Stomach (tissue), 9 donors: Measurements from ENCODE around the gene DBR1. TPM values are rescaled to one million over a fixed set of nuclear protein-coding genes. Genes with fewer than 3 reads are reported as not detected.

Experiments used
- DNase-seq, 2 donors: peaks; one replicate each; pipeline versions ENCODE4 v3.0.0 to v3.0.0-alpha.2; 2013 to 2019
- H3K27ac ChIP-seq, 5 donors: fragments of 200-600 bp in 4 of 5; sonication (generic) in 4 of 5; one replicate each; pipeline ENCODE4 v1.5.1; 2013 to 2019; ENCODE audit warnings: mild to moderate bottlenecking in 1 of 5, moderate library complexity in 1 of 5
- H3K27me3 ChIP-seq, 3 donors: fragments of 200-600 bp; sonication (generic); one replicate each; pipeline ENCODE4 v1.5.1; 2017 to 2019; ENCODE audit warnings: mixed run types in 1 of 3
- H3K36me3 ChIP-seq, 4 donors: fragments of 200-600 bp; sonication (generic); 1 replicate in 3 of 4; 2 replicates in 1 of 4; pipeline ENCODE4 v1.5.1; 2016 to 2019
- H3K4me1 ChIP-seq, 4 donors: fragments of 200-600 bp; sonication (generic); one replicate each; pipeline ENCODE4 v1.5.1; 2016 to 2019
- H3K4me3 ChIP-seq, 4 donors: fragments of 200-600 bp; sonication (generic) in 3 of 4; one replicate each; pipeline ENCODE4 v1.5.1; 2016 to 2019; ENCODE audit warnings: mild to moderate bottlenecking in 1 of 4
- H3K9me3 ChIP-seq, 4 donors: fragments of 200-600 bp; sonication (generic); one replicate each; pipeline ENCODE4 v1.5.1; 2016 to 2019
- CTCF ChIP-seq, 7 experiments: fragments of 450-650 bp in 4 of 7; fragments of 200-600 bp in 3 of 7; sonication (generic) in 3 of 7; IDR thresholded peaks; one replicate each; pipeline ENCODE4 v1.5.1; 2016 to 2019; ENCODE audit warnings: antibody characterized with exemption in 7 of 7, control low read depth in 2 of 7, mild to moderate bottlenecking in 1 of 7
- EP300 ChIP-seq: sonication (generic); formaldehyde crosslinking; IDR thresholded peaks from one replicate; pipeline ENCODE4 v1.6.1; 2017; ENCODE audit warnings: antibody characterized with exemption
- POLR2A ChIP-seq, 4 donors: fragments of 450-650 bp; IDR thresholded peaks; one replicate each; pipeline ENCODE4 v1.6.1; 2016; ENCODE audit warnings: antibody characterized with exemption in 4 of 4, control low read depth in 2 of 4, mild to moderate bottlenecking in 1 of 4, moderate library complexity in 1 of 4
- POLR2AphosphoS5 ChIP-seq, 3 donors: sonication (generic); formaldehyde crosslinking; IDR thresholded peaks; one replicate each; pipeline ENCODE4 v1.6.1; 2016; ENCODE audit warnings: antibody characterized with exemption in 3 of 3
- WGBS, 5 donors: extraction: QIAGEN DNeasy Blood & Tissue Kit in 3 of 5; methylation state at CpG; one replicate each; pipeline versions ENCODE4 v1.1.5 to v1.1.7; 2013 to 2018; 5-methylcytosine and 5-hydroxymethylcytosine counted together
- intact Hi-C: fragments of 100-400 bp; cut with DNase I; formaldehyde crosslinking; loops from one replicate; pipeline ENCODE4 v1.15.1; 2023; ENCODE audit warnings: low total_unique reads
- polyA plus RNA-seq, 3 donors: library from polyadenylated mRNA; stranded (reverse); fragments of 200-250 nt; gene quantifications; one replicate each; pipeline ENCODE4 v1.2.3, GENCODE V29; 2013
- total RNA-seq, 5 donors: library from RNA; depleted of rRNA; stranded (reverse); fragments of >200 nt; gene quantifications; one replicate each; pipeline versions ENCODE4 v1.1.0 to v1.2.3, GENCODE V29; 2014 to 2016
- donor health status: healthy with polysubstance abuse.
- donor health status: Bipolar disorder and iron deficiency.
- donor health status: healthy.

The DBR1 gene
- total and polyA plus RNA-seq, 8 donors = 4.7 to 50.9 (median 9.8) TPM

DNA sequence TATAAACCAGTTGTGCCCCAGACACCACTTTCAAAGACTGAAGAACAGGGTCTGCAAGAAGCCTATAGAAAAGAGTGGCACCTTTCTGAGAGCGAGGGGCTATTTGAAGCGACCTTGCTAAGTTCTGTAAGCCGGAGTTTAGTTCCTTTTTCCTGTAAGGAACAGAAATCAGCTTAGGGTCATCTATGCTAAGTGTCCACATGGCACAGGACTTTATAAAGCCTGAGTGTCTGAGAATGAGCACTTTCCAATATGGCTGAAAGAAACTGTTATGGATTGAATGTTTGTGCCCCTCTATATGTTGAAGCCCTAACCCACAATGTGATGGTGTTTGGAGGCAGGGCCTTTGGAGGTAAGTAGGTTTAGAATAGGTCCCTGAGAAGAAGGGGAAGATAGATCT, 38.5 kb downstream of the DBR1 start:
- intact Hi-C loops = no loop called here
- no peaks in the 10 kb centered on the region for H3K36me3 ChIP-seq
- H3K4me1 ChIP-seq = peaks cover 12 to 64% (median 19%) of the 10 kb centered on the region in 4 donors
- no peaks in the 10 kb centered on the region for H3K27me3 ChIP-seq
- DNase-seq = no peak
- H3K9me3 ChIP-seq = no peaks in the 10 kb centered on the region
- WGBS, 5 donors = 20 to 48% (median 38%) methylated on average over 3 of the region's 3 CpGs
- peak overlapping the region in 2 of 5 donors; percentile 67 to 74 for H3K27ac ChIP-seq
- TF ChIP-seq EP300 (no peak), POLR2A (IDR thresholded peaks at IDR 0.05) (no peak), POLR2AphosphoS5 (IDR thresholded peaks at IDR 0.05) (no peak), CTCF (IDR thresholded peaks at IDR 0.05) (no peak)
- no peak overlapping the region for H3K4me3 ChIP-seq

DNA sequence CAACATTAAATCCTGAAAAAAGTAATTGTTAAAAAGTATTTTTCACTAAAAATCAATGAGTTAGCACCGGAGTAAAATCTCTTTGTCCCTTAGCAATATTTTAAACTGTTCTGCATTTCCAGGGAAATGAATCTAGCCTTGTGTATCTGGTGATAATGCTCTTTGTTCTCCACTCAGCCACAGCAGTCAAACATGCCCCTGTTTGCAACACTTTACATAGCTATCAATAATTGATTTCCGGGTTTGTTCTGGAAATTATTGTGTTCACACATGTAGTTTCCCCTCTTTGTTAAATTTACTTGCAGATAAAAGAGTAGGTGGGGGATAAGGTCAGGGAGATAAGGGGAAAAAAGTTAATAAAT, 38.9 kb downstream of the DBR1 start:
- DNase-seq = peak in 1 of 2 donors; percentile 49
- TF ChIP-seq POLR2A (IDR thresholded peaks at IDR 0.05) (no peak), POLR2AphosphoS5 (IDR thresholded peaks at IDR 0.05) (peak in 1 of 3 donors; percentile 7), EP300 (no peak), CTCF (IDR thresholded peaks at IDR 0.05) (no peak)
- no peaks in the 10 kb centered on the region for H3K27me3 ChIP-seq
- peaks cover 12 to 64% (median 19%) of the 10 kb centered on the region in 4 donors for H3K4me1 ChIP-seq
- H3K4me3 ChIP-seq = no peak overlapping the region
- H3K27ac ChIP-seq = peak overlapping the region in 2 of 5 donors; percentile 67 to 74
- H3K36me3 ChIP-seq = no peaks in the 10 kb centered on the region
- 19 to 48% (median 40%) methylated on average over 2 of the region's 2 CpGs for WGBS, 5 donors
- H3K9me3 ChIP-seq = no peaks in the 10 kb centered on the region
- intact Hi-C loops = no loop called here

DNA sequence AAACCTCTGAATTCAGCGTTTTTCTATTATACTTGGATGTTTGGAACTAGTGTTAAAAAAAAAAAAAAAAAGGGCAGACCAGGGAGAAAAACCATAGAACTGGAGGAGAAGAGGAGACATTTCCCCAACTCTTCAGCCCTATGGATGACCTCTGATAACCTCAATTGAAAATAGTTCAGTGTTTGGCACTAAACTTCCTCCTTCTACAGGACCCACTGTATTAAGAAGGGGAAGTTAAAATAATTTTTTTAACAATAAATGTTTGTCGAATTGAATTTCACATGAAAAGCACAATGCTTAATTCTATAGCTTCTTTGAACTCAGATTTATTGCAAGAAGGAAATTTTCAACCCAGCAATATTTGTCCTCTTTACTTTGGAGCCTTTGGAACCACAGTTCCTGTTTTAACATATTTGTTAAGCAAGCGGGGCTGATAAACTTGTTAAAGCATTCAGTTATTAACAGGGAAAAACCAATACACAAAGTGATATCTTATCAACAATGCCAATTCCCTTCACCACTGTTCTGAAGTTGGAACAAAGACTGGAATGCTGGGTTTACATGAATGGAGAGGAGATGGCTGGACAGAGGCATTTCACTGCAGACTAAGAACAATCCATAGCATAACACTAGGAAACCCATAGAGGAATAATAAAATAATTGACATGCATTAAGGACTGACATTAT, 39.4 kb downstream of the DBR1 start:
- Histone ChIP-seq H3K27me3 (no peaks in the 10 kb centered on the region), H3K4me1 (peaks cover 12 to 64% (median 19%) of the 10 kb centered on the region in 4 donors), H3K27ac (peak overlapping the region in 2 of 5 donors; percentile 67 to 74), H3K4me3 (no peak overlapping the region), H3K9me3 (no peaks in the 10 kb centered on the region), H3K36me3 (no peaks in the 10 kb centered on the region)
- DNase-seq = peak in 1 of 2 donors; percentile 44
- TF ChIP-seq EP300 = no peak
- peak in 1 of 3 donors; percentile 36 for TF ChIP-seq POLR2AphosphoS5 (IDR thresholded peaks at IDR 0.05)
- intact Hi-C loops = no loop called here
- WGBS, 5 donors = 17 to 38% (median 30%) methylated on average over 3 of the region's 3 CpGs

DNA sequence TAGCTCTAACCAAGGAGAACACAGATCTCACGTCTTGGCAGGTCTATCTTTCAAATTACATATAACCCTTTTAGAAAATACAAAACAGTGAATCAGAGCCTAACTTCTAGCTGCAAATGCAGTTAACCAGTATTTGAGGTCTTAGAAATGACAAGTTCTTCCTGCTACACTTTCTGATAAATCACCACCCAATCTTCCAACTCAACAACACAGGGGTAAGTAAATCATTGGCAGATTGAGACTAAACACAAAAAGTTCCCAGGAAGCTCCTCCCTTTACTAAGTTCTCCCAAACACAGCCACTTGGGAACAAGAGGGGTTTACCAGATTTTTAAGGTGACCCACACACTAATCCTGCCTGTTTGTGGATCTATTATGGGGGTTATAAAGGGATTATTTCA, 42.5 kb downstream of the DBR1 start, which contains the start of gene A4GNT:
Gene A4GNT, minus strand, starts transcription at position 152 of the 400 bp plus-strand sequence. CDS start 1,134 bp downstream, outside the sequence.
- H3K36me3 ChIP-seq = no peaks in the 10 kb centered on the region
- TF ChIP-seq POLR2A (IDR thresholded peaks at IDR 0.05) = no peak
- TF ChIP-seq CTCF (IDR thresholded peaks at IDR 0.05) = no peak
- TF ChIP-seq POLR2AphosphoS5 (IDR thresholded peaks at IDR 0.05) = no peak
- TF ChIP-seq EP300 = no peak
- peak in 1 of 2 donors; percentile 22 for DNase-seq
- H3K27me3 ChIP-seq = no peaks in the 10 kb centered on the region
- WGBS, 5 donors = 32 to 54% (median 40%) methylated on average over 1 of the region's 1 CpG
- H3K9me3 ChIP-seq = no peaks in the 10 kb centered on the region
- intact Hi-C loops = no loop called here
- peaks cover 12 to 51% (median 18%) of the 10 kb centered on the region in 4 donors for H3K4me1 ChIP-seq
- peak within 1 kb of the TSS in 2 of 5 donors; percentile 30 to 34 for H3K27ac ChIP-seq
- H3K4me3 ChIP-seq = peak within 1 kb of the TSS in 2 of 4 donors; percentile 2 to 44
